GM04503 (cell line): Measurements from ENCODE around the gene CRELD2.

Source experiments
- DNase-seq: peaks from one replicate; pipeline ENCODE4 v3.0.0-alpha.2; 2012; ENCODE audit warnings: low read depth

CRELD2 gene

DNA sequence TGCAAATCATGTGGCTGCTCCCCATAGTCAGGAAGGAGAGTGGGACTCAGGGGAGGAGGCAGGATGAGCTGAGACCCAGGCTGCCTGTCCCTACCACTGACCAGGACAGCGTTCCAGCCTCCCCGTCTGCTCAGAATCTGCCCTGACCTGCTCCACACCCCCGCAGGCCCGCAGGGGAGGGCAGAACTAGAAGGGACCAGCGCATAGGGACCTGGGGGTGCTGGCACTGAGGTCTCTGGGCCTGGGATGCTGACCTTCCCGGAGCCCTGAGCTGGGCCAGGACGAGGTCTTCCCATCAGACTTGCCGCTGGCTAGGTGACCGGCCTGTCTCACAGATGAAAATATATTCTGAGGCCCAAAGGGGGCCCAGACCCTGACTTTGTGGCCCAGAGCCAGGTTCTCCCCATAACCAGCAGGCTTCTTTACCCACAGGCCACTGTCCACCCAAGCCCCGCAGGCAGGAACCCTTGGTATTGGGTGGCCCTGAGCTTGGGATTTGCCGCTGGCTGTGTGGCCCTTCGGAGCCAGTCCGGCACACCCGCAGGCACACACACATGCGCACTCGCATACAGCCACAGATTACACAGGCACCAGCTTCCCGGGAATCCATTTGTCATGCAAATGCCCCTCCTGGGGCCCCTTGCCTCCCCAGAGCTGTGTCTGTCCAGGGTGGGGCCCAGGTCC, 28.3 kb downstream of the CRELD2 start:
- DNase-seq, result no peak

DNA sequence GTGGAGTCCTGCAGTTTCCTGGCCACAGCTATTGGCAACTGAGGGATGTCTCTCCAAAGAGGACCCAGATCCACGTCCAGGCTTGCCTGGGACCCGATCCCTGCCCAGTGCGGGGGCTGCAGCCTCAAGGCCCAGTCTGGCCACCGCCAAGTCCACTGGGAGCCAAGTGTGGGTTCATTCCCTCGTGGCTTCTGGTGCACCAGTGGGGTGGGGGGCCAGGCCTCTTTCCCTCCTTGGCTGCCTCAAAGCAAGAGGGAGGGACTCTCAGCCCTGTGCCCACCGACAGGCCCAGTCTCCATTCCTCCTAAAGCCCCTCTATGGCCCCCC, 28.8 kb downstream of the CRELD2 start:
- DNase-seq, result no peak

DNA sequence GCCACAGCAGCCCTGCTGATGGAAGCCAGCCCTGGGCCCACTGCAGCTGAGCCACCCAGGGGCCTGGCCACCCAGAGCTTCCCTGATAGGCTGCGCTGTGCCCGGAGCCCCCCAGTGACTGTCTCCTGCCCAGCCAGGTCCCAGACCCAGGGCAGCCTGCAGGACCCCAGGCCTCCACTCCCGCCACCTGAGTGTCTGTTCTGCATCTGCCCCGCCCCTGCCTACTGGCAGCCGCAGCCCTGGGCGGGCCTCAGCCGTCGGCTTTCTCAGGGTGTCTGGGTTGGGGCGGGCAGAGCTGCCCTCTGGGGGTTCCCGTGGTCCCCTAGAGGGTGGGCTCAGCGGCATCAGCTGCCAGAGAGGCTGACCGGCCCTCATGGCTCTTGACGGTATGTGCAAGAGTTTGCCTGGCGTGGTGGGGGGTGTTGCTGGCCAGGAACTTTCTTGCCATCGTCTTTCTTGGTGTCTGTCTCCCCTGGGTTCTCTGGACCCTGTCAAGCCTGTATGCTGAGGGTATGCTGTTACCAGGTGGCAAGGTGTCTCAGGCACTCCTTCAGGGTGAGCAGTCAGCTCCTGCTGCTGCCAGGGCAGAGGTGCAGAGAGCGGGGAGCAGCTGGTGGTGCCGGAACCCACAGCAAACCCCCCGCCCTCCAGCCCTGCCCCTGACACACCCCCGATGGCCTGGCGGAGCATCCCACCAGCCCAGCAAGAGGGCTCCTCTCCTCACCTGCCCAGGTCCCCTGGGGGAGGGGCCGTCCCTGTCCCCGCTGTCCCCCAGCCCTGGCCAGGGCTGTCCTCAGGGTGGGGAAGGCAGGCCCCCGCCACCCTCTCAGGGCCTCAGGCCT, 29.9 kb downstream of the CRELD2 start:
- no peak for DNase-seq

DNA sequence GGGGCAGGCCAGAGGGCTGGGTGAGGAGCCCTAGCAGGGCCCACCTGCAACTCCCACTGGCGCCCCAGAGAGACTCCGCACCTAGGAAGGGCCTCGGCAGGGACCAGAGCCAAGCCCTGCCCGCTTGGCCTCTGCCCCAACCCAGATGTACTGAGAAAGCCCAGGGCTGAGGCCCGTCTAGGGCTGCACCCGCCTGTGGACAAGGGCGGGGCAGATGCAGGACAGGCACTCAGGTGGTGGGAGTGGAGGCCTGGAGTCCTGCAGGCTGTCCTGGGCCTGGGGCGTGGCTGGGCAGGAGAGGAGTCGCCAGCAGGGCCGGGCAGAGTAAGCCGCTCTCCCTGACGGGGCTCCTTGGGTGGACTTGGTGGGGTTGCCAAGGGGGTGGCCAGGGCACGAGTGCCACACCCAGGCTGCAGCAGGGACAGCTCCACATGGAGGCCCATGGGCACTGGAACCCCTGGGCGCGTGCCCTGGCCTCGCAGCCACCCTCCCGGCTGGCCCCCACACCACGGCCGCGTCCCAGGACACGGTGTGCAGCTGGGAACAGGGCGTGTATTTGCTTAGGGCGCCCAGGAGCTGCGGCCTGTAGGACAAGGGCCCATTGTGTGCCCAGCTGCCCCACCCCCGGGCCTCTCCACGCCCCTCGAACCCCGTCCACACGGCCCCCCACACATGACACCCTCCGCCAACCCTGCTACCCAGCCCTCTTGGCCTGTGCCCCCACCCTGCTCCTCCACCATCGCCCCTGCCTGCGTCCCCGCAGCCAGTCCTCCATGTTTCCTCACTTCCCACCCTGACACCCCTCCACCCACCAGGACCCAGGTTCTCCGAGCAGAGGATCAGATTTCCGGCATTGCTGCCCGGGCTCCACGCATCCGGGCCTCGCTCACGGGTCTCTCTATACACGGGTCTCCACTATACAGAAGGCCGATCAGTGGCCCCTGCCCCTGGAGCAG, 30.8 kb downstream of the CRELD2 start:
- no peak for DNase-seq

GRCh38 chr22:49949914-49950292, 31.5 kb downstream of the CRELD2 start:
- no peak for DNase-seq

DNA sequence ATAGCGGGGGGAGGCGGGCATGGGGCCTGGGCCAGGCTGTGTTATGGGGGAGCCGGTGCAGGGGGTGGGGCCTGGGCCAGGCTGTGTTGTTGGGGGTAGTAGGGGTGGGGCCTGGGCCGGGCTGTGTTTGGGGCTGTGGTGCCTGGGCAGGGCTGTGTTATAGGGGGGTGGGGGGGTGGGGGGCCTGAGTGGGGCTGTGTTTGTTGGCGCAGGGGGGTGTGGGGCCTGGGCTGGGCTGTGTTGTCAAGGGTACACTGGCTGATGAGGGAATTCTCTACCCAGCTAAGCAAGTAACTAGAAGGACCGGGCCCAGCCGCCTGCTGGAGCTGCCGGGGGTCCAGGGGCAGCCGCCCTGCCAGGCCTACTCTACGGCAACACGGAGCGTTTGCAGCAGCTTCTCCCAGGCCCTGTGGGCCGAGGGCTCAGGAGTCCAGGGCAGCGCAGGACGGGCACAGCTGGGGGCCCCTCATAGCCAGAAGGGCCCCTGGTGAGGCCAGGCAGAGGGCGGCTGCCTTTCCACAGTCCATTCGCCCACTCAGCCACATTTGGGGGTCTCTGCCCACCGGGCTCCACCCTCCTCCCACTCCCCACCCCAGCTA, 32.1 kb downstream of the CRELD2 start:
- no peak for DNase-seq

DNA sequence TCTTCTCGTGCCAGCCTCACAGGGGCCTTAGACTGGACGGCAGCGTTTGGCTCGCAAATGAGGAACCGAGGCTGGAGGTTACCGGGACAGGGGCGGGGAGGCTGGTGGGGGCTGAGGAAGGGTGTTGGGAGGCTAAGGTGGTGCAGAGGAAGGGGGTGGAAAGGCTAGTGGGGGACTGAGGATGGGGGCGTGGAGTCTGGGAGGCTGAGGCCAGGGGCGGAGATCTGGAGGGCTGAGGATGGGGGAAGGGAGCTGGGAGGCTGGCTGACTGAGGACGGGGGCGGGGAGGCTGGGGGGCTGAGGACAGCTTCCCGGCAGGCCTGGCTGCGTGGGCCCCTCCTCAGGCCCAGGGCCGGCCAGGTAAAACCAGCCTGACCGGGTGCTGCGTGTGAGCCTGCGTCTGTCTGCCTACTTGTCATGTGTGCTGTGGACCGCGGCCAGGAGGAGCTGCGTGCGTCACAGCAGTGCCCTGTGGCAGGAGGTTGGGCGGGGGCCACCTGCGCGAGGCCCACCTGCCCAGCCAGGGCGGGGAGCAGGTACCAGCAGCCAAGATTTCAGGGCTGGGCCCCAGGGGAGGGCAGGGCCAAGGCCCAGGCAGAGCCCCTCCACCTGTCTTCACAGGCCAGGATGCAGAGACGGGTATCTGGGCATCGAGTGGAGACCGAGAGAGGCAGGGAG, 32.7 kb downstream of the CRELD2 start:
- DNase-seq, result no peak

GRCh38 chr22:49951678-49951985, 33.2 kb downstream of the CRELD2 start:
- DNase-seq, result no peak

GRCh38 chr22:49951986-49952896, 33.8 kb downstream of the CRELD2 start:
- no peak for DNase-seq

DNA sequence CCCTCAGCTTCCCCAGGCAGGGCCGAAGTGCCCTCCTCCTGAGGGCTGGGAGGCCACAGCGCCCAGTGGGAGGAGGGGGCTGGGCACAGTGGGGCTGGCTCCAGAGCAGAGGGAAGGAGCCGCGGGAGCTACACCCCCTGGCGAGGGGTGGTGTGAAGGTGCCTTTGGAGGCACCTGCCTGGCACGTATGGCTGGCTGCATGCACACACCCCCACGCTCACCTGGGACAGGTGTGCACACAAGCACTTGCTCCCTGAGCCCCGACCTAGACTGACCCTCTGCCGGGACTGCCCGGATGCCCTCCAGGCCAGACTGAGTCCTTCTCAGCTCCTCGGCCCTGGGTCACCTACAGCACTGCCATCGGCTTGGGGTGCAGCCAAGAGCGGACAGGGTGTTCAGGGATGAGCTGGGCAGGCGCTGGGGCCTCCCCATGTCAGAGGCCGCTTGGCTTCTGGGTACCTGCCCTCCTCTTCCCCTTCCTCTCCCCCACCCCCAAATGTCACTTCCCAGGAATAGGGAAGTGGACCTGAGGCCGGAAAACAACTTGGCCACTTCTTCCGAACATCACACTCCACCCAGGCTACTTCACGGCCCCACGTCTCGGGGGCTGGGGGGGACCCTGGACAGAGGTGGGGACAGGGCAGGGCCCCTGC, 34.7 kb downstream of the CRELD2 start:
- DNase-seq, result no peak

DNA sequence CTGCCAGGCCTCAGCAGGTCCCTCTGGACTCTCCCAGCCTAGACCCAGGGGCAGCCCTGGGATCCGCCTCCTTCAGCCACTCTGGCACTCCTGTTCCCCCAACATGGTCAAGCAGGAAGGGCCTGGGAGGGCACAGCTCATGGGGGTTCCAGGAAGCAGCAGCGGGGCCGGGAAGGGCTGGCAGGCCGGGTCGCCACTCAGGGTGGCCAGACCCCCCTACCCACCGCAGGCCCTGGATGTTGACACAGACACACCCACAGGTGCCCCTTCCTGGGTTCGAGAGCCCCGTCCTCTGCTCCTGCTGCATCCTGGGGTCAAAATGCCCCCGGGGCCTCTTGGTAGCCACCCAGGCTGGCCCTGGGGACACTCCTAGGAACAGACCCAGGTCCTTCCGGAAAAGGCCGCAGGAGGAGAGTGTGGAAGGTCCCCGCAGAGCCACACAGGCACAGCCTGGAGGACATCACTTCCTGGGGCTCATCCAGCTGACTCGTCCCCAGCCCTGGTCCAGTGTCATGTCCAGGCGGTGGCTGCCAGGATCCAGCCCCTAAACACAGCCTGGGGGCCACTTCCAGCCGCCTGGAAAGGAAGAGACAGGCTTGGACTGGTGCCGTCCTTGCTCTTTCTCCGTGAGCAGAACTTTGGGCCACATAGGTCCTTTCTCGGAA, 35.4 kb downstream of the CRELD2 start:
- no peak for DNase-seq

GRCh38 chr22:49954354-49954753, 35.9 kb downstream of the CRELD2 start:
- DNase-seq, result no peak

- DNase-seq, result no peak
Observed at GRCh38 chr22:49954991-49955580, 36.7 kb downstream of the CRELD2 start.

GRCh38 chr22:49955581-49956417, 37.4 kb downstream of the CRELD2 start:
- no peak for DNase-seq

DNA sequence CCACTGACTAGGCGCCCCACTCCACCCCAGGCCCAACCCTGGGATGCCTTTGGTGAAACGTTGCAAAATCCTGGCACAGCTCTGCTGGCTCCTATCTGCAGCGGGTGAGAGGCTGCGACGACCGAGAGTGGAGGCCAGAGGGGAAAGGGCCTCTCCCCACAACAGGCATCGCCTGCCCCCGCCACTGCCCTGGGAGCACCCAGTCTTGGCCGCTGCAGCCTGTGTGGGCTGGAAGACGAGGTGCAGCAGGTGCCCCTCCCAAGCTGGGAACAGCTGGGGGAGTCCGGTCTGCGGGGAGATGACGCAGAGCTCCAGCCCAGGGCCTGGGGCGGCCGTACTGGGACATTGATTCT, 38.0 kb downstream of the CRELD2 start:
- no peak for DNase-seq

DNA sequence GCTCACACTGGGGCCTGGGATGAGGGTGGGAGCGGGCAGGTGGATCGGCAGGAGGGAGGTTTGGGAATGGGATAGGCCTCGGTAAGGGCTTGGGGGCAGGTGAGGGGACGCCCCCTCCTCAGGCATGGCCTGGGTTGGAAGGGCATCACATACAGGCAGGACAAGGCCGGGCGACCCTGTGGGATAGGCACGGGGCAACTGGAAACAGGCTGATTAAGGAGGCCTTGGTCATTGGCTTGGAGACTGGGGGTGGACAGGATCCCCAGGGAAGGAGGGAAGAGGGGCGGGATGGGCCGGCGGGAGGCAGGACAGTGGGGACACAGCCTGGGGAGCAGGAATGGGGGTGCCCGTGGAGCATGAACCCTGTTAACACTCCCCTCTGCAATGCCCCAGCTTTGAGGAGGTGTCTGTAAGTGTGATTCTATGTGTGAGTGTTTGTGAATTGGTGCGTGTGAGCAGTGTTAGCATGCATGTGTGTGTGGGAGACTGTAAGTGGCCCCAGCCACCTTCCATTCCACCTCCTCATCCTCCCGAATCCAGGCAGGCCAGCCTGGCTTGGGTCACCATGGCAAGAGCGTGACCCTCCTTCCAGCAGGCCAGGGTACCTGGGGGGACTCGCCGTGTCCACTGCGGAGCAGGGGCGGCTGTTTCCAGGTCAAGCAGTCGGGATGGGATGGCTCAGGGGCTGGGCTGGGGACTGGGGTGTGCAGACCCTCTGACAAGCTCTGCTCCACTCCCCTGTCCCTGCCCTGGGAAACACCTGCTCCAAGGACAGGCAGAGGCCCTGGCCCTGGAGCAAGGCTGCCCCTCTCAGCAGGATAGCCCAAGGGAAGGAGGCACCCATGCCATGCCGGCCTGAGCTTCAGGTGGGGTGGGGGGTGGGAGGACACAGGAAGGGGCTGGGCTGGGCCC, 38.7 kb downstream of the CRELD2 start:
- DNase-seq, result no peak

DNA sequence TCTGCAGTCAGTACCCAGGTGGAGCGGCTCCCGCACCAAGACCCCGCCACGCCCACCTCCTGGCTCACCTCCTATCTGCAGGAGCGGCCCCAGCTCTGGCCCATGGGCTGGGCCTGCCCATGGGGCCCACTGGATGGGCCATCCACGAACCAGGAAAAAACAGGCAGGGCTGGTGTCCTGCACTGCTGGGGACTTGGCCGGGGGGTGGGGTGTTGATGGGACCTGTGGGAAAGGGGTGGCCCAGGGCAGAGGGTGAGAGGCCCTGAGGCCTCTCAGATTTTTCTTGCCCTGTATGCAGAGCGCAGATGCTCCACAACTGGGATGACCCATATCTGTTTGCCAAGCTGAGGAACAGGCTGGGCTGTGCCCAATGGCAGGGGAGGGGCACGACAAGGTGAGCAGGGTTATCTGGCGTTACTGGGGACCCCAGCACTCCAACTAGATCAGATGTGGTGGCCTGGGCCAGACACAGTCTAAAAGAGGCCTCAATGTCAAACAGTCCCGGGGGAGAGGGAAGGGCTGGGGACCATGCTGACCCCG, 39.5 kb downstream of the CRELD2 start:
- no peak for DNase-seq
